Hepatocyte (in vitro differentiated cells): ENCODE results near the gene GPR52.

Experiments used
- EZH2phosphoT487 ChIP-seq: fragments of 200-600 bp; sonication (generic); IDR thresholded peaks from one replicate; pipeline ENCODE4 v1.6.1; 2018; ENCODE audit warnings: antibody characterized with exemption, mild to moderate bottlenecking, low read depth, moderate library complexity; ENCODE audit not compliant: unreplicated experiment, severe bottlenecking
- TF ChIP-seq, protein P1 (sequence below): fragments of 200-600 bp; sonication (generic); IDR thresholded peaks from 2 replicates; pipeline ENCODE4 v1.5.1; 2016; ENCODE audit warnings: antibody characterized with exemption, mild to moderate bottlenecking; ENCODE audit not compliant: poor library complexity

- no peak for TF ChIP-seq EZH2phosphoT487
- TF ChIP-seq, protein P1, sequence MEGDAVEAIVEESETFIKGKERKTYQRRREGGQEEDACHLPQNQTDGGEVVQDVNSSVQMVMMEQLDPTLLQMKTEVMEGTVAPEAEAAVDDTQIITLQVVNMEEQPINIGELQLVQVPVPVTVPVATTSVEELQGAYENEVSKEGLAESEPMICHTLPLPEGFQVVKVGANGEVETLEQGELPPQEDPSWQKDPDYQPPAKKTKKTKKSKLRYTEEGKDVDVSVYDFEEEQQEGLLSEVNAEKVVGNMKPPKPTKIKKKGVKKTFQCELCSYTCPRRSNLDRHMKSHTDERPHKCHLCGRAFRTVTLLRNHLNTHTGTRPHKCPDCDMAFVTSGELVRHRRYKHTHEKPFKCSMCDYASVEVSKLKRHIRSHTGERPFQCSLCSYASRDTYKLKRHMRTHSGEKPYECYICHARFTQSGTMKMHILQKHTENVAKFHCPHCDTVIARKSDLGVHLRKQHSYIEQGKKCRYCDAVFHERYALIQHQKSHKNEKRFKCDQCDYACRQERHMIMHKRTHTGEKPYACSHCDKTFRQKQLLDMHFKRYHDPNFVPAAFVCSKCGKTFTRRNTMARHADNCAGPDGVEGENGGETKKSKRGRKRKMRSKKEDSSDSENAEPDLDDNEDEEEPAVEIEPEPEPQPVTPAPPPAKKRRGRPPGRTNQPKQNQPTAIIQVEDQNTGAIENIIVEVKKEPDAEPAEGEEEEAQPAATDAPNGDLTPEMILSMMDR, result no peak
Observed at GRCh38 chr1:174448974-174449373, 1.2 kb downstream of the GPR52 start.
